GM21526 (cell line): ENCODE measurements around the gene PTPN14.
"Not testable (repeated sequence)": the region's sequence is repeated elsewhere in the genome, so short reads cannot be mapped to it uniquely, and the experiment has no call there.

Experiments used
- ATAC-seq: cut with Tn5 transposase; IDR thresholded peaks from one replicate; pipeline ENCODE4 v1.9.1; 2021; ENCODE audit warnings: moderate library complexity; ENCODE audit not compliant: unreplicated experiment, low FRiP score

PTPN14 gene

GRCh38 chr1:214551436-214552173 is at the start of gene PTPN14:
TSS of gene PTPN14 (minus strand) at chr1:214551602. CDS start at chr1:214464803, 86,799 bp downstream.
- ATAC-seq, result no peak

- ATAC-seq, result no peak
Measured at GRCh38 chr1:214593158-214593557, 41.8 kb upstream of the PTPN14 start.

GRCh38 chr1:214591918-214592317 is 40.5 kb upstream of the PTPN14 start:
- not testable (repeated sequence) for ATAC-seq

- ATAC-seq, result no peak
Measured at GRCh38 chr1:214590696-214591095, 39.3 kb upstream of the PTPN14 start.

- no peak for ATAC-seq
Measured at GRCh38 chr1:214588963-214589597, 37.7 kb upstream of the PTPN14 start.

GRCh38 chr1:214587165-214587564 is 35.8 kb upstream of the PTPN14 start:
- ATAC-seq, result no peak

- no peak for ATAC-seq
Measured at GRCh38 chr1:214586621-214587020, 35.2 kb upstream of the PTPN14 start.

- ATAC-seq, result peak; percentile 72
Measured at GRCh38 chr1:214584805-214585766, 33.7 kb upstream of the PTPN14 start.

- no peak for ATAC-seq
Measured at GRCh38 chr1:214583824-214584554, 32.6 kb upstream of the PTPN14 start.

GRCh38 chr1:214583113-214583512 is 31.7 kb upstream of the PTPN14 start:
- ATAC-seq, result no peak

- ATAC-seq, result no peak
Measured at GRCh38 chr1:214582289-214582891, 31.0 kb upstream of the PTPN14 start.

- ATAC-seq, result no peak
Measured at GRCh38 chr1:214581785-214582184, 30.4 kb upstream of the PTPN14 start.

- ATAC-seq, result no peak
Measured at GRCh38 chr1:214579183-214579582, 27.8 kb upstream of the PTPN14 start.

GRCh38 chr1:214576120-214576519 is 24.7 kb upstream of the PTPN14 start:
- ATAC-seq, result not testable (repeated sequence)

GRCh38 chr1:214574598-214575411 is 23.4 kb upstream of the PTPN14 start:
- no peak for ATAC-seq

- no peak for ATAC-seq
Measured at GRCh38 chr1:214573386-214574318, 22.2 kb upstream of the PTPN14 start.

GRCh38 chr1:214571281-214571680 is 19.9 kb upstream of the PTPN14 start:
- ATAC-seq, result no peak

GRCh38 chr1:214570442-214570841 is 19.0 kb upstream of the PTPN14 start:
- ATAC-seq, result no peak
